Sigmoid colon (tissue), 3 donors: ENCODE measurements around the gene RSL1D1.
A peak's percentile ranks its signal among the peaks of the same experiment; 100 is the strongest.

Source experiments
- CTCF ChIP-seq, 4 experiments: fragments of 450-650 bp in 3 of 4; fragments of 200-600 bp in 1 of 4; IDR thresholded peaks; one replicate each; pipeline ENCODE4 v1.5.1; 2016 to 2019; ENCODE audit warnings: antibody characterized with exemption in 4 of 4, mild to moderate bottlenecking in 3 of 4, moderate library complexity in 2 of 4
- POLR2A ChIP-seq, 2 donors: fragments of 450-650 bp; IDR thresholded peaks; one replicate each; pipeline ENCODE4 v1.6.1; 2016; ENCODE audit warnings: antibody characterized with exemption in 2 of 2, mild to moderate bottlenecking in 2 of 2, moderate library complexity in 2 of 2

DNA sequence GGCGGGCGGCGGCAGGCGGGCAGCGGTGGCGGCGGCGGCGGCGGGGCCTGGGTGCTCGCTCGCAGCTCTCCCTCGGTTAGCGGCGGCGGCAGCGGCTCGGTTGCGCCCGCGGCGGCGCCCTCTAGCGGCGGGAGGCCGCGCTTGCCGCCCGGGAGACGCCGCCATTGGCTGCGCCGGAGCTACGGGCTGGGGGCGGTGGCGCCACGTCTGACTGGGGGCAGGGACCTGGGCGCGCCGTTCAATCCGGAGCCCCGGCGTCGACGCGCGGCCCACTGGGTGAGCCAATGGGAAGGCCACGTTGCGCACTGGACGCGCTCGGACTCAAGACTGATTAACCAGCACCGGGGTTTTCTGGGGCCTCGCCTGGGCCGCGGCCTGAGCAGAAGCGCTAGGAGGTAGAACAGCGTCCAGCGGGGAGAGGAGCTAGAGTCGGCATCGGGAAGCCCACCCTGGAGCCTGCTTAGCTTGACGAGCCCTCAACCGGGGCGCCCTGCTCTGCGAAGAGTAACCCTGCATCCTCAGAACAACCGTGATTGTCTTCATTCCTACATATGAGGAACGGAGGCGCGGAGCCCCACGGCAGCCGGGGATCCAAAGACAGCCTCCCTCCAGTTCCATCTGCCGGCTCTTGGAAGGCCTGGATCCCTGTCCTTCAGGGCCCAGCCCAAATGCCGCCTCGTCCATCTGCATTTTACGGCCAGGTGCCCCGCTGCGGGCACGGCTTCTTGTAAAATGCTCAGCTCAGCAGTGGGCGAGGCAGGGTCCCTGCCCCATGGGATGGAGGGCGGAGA is 54.0 kb downstream of the RSL1D1 start, which contains the start of gene ZC3H7A:
- peak; percentile 93 to 95 for TF ChIP-seq POLR2A (IDR thresholded peaks at IDR 0.05)
- peak in 2 of 4 experiments; percentile 42 to 63 for TF ChIP-seq CTCF (IDR thresholded peaks at IDR 0.05)
